ENCODE data around the gene ELP1.

DNA sequence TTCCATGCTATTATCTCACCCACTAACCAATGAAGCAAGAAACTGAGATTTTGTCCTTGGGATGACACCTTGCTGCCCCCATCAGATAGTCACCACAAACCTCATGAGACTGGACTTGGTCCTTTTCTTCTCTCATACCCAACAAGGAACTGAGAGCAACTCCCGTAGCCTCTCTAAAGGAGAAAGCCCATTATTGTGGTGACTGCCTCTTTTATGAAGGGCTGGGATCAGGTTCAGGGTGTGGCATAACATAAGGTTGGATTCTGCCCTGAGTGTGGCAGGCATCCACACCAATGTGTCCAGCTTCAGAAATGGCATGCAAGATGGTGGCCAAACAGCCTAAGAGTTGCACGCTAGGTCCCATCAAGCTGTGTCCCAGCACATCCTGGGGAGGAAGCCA lies 73.2 kb downstream of the ELP1 start:
- TF ChIP-seq, protein P1, sequence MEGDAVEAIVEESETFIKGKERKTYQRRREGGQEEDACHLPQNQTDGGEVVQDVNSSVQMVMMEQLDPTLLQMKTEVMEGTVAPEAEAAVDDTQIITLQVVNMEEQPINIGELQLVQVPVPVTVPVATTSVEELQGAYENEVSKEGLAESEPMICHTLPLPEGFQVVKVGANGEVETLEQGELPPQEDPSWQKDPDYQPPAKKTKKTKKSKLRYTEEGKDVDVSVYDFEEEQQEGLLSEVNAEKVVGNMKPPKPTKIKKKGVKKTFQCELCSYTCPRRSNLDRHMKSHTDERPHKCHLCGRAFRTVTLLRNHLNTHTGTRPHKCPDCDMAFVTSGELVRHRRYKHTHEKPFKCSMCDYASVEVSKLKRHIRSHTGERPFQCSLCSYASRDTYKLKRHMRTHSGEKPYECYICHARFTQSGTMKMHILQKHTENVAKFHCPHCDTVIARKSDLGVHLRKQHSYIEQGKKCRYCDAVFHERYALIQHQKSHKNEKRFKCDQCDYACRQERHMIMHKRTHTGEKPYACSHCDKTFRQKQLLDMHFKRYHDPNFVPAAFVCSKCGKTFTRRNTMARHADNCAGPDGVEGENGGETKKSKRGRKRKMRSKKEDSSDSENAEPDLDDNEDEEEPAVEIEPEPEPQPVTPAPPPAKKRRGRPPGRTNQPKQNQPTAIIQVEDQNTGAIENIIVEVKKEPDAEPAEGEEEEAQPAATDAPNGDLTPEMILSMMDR (IDR thresholded peaks at IDR 0.05; ENCODE audit: poor library complexity): no peak
- TF ChIP-seq EZH2 (IDR thresholded peaks at IDR 0.05; ENCODE audit: borderline replicate concordance) (no peak), EZH2phosphoT487 (IDR thresholded peaks at IDR 0.05; ENCODE audit: low read depth, severe bottlenecking, unreplicated experiment) (no peak)

All from hepatocyte (in vitro differentiated cells).